Gastrocnemius medialis (tissue), 4 donors: Measurements from ENCODE around the gene EFNA5. TPM values are rescaled to one million over a fixed set of nuclear protein-coding genes. Genes with fewer than 3 reads are reported as not detected.
"Not testable (repeated sequence)": the region's sequence is repeated elsewhere in the genome, so short reads cannot be mapped to it uniquely, and the experiment has no call there.

Source experiments
- ATAC-seq, 2 donors: fragments of 150-250 bp; one replicate each; pipeline ENCODE4 v1.9.1; 2016
- DNase-seq, 2 donors: peaks; one replicate each; pipeline ENCODE4 v3.0.0-alpha.2; 2019
- H3K27ac ChIP-seq, 4 donors: fragments of 200-600 bp; sonication (generic); 1 replicate in 1 of 4; 2 replicates in 3 of 4; pipeline ENCODE4 v1.5.1; 2016 to 2018; ENCODE audit warnings: mild to moderate bottlenecking in 2 of 4, moderate library complexity in 1 of 4
- H3K27me3 ChIP-seq, 3 donors: fragments of 200-600 bp; sonication (generic) in 2 of 3; 1 replicate in 1 of 3; 2 replicates in 2 of 3; pipeline versions ENCODE4 v1.5.1 to v1.6.0; 2016 to 2019; ENCODE audit warnings: mild to moderate bottlenecking in 1 of 3, moderate library complexity in 1 of 3
- H3K36me3 ChIP-seq, 2 donors: fragments of 200-600 bp; sonication (generic) in 1 of 2; one replicate each; pipeline ENCODE4 v1.5.1; 2017 to 2018
- H3K4me1 ChIP-seq, 2 donors: fragments of 200-600 bp; sonication (generic) in 1 of 2; one replicate each; pipeline ENCODE4 v1.5.1; 2016 to 2017; ENCODE audit warnings: mild to moderate bottlenecking in 2 of 2
- H3K4me3 ChIP-seq, 4 donors: fragments of 200-600 bp; sonication (generic) in 3 of 4; 1 replicate in 1 of 4; 2 replicates in 3 of 4; pipeline ENCODE4 v1.5.1; 2016 to 2019; ENCODE audit warnings: mild to moderate bottlenecking in 2 of 4
- H3K9me3 ChIP-seq, 3 donors: fragments of 200-600 bp; sonication (generic) in 2 of 3; 1 replicate in 1 of 3; 2 replicates in 2 of 3; pipeline ENCODE4 v1.5.1; 2016 to 2019
- CTCF ChIP-seq, 5 experiments: fragments of 450-650 bp in 3 of 5; fragments of 200-600 bp in 2 of 5; sonication (generic) in 2 of 5; IDR thresholded peaks in 4 of 5; conservative IDR thresholded peaks in 1 of 5; 1 replicate in 4 of 5; 2 replicates in 1 of 5; pipeline ENCODE4 v1.5.1; 2016 to 2019; ENCODE audit warnings: antibody characterized with exemption in 5 of 5, mild to moderate bottlenecking in 3 of 5, moderate library complexity in 3 of 5
- POLR2A ChIP-seq, 2 donors: fragments of 450-650 bp; IDR thresholded peaks; one replicate each; pipeline ENCODE4 v1.6.1; 2017; ENCODE audit warnings: antibody characterized with exemption in 2 of 2, mild to moderate bottlenecking in 2 of 2, moderate library complexity in 2 of 2
- in situ Hi-C, 4 donors: fragments of 200-750 bp; cut with MboI; loops; one replicate each; pipeline versions ENCODE4 v1.15.0 to v1.8.0; 2017; ENCODE audit warnings: low sequenced_read_pairs in 4 of 4
- intact Hi-C: fragments of 100-400 bp; cut with DNase I; formaldehyde crosslinking; loops from one replicate; pipeline ENCODE4 v1.15.1; 2023; ENCODE audit warnings: low total_unique reads
- total RNA-seq, 4 donors: library from RNA; depleted of rRNA; stranded (reverse); fragments of >200 nt; gene quantifications; one replicate each; pipeline versions ENCODE4 v1.1.0 to v1.2.3, GENCODE V29; 2016

Gene EFNA5
- total RNA-seq, 4 donors from 2014 or later, result 0.15 to 0.62 (median 0.20) TPM; not detected in 1

DNA sequence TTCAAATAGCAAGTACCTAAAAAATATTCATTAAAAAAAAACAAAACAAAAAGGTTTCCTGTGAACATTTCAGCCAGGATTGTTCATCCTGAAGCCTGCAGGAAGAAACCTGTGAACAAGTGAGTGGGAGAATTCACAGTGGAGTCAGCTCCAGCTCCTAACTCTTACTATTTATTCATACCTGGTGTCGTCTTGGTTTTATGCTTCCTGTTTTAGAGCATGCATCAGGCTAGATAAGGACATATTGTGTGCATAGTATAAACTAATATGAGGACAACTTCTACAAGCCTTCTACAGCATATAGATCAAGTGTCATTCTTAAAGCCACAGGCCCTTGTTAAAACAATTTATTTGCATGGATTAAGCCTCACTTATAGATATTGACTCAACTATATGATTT, 169.9 kb downstream of the EFNA5 start:
- H3K27ac ChIP-seq, result no peak overlapping the region
- TF ChIP-seq CTCF (IDR thresholded peaks at IDR 0.05 in 4 of 5, conservative IDR thresholded peaks at IDR 0.05 in 1 of 5) (no peak), POLR2A (IDR thresholded peaks at IDR 0.05) (no peak)
- no peaks in the 10 kb centered on the region for H3K4me1 ChIP-seq
- ATAC-seq (no peak), DNase-seq (no peak)
- H3K36me3 ChIP-seq, result no peaks in the 10 kb centered on the region
- H3K9me3 ChIP-seq, result no peaks in the 10 kb centered on the region
- H3K4me3 ChIP-seq, result no peak overlapping the region
- intact Hi-C loops (no loop called here), in situ Hi-C loops (no loop called here)
- no peaks in the 10 kb centered on the region for H3K27me3 ChIP-seq

GRCh38 chr5:107500347-107500746, 170.4 kb downstream of the EFNA5 start:
- ATAC-seq (no peak), DNase-seq (no peak)
- in situ Hi-C loops (no loop called here), intact Hi-C loops (no loop called here)
- no peaks in the 10 kb centered on the region for H3K9me3 ChIP-seq
- no peak overlapping the region for H3K27ac ChIP-seq
- TF ChIP-seq CTCF (IDR thresholded peaks at IDR 0.05 in 4 of 5, conservative IDR thresholded peaks at IDR 0.05 in 1 of 5), result no peak
- TF ChIP-seq POLR2A (IDR thresholded peaks at IDR 0.05), result no peak
- H3K27me3 ChIP-seq, result no peaks in the 10 kb centered on the region
- H3K4me1 ChIP-seq, result no peaks in the 10 kb centered on the region
- no peaks in the 10 kb centered on the region for H3K36me3 ChIP-seq
- H3K4me3 ChIP-seq, result no peak overlapping the region

GRCh38 chr5:107499776-107500175, 171.0 kb downstream of the EFNA5 start:
- DNase-seq, result no peak
- no peak overlapping the region for H3K27ac ChIP-seq
- H3K4me1 ChIP-seq, result no peaks in the 10 kb centered on the region
- intact Hi-C loops, result no loop called here
- H3K9me3 ChIP-seq, result no peaks in the 10 kb centered on the region
- in situ Hi-C loops, result no loop called here
- TF ChIP-seq POLR2A (IDR thresholded peaks at IDR 0.05), result no peak
- TF ChIP-seq CTCF (IDR thresholded peaks at IDR 0.05 in 4 of 5, conservative IDR thresholded peaks at IDR 0.05 in 1 of 5), result no peak
- H3K4me3 ChIP-seq, result no peak overlapping the region
- no peaks in the 10 kb centered on the region for H3K36me3 ChIP-seq
- no peaks in the 10 kb centered on the region for H3K27me3 ChIP-seq
- ATAC-seq, result no peak

DNA sequence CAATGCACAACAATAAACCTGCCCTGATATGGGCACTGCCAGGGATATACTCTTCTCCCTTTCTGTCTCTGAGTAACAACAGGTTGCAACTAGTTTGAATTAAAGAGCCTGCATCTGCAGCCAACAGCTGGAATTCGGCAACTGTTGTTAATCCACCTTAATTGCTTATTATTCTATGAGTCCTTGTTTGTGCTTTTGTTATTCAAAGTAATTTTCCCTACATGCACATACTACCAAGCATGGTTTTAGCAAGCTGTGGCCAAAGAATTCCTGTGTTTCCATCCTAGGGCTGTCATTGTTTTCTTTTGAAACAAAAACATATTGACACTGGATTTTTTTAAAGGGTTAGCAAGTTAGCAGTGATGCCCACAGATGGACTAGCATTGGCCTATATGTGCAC, 171.5 kb downstream of the EFNA5 start:
- H3K36me3 ChIP-seq, result no peaks in the 10 kb centered on the region
- in situ Hi-C loops (no loop called here), intact Hi-C loops (no loop called here)
- TF ChIP-seq CTCF (IDR thresholded peaks at IDR 0.05 in 4 of 5, conservative IDR thresholded peaks at IDR 0.05 in 1 of 5) (no peak), POLR2A (IDR thresholded peaks at IDR 0.05) (no peak)
- H3K4me3 ChIP-seq, result no peak overlapping the region
- no peaks in the 10 kb centered on the region for H3K27me3 ChIP-seq
- H3K4me1 ChIP-seq, result no peaks in the 10 kb centered on the region
- H3K9me3 ChIP-seq, result no peaks in the 10 kb centered on the region
- no peak overlapping the region for H3K27ac ChIP-seq
- no peak for ATAC-seq
- no peak for DNase-seq

DNA sequence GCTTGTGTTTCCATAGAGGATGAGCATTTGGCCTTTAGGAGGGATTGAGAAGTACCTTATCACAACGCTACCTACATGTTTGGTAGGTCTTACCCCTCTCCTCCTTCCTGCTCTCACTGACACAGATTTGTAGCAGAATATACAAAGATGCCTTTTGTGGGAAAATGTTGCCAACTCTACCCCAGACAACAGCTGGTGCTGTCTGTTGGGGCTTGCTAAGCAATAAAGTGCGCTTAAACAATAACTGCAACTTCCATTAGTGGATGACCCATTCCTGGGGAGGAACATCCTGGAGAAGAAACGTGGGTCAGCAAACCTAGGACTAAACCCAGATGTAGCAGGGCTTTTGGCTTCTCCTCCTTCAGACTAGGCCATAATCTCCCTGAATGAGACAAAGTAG, 174.3 kb downstream of the EFNA5 start:
- in situ Hi-C loops, result no loop called here

GRCh38 chr5:107494129-107494528, 176.6 kb downstream of the EFNA5 start:
- H3K4me1 ChIP-seq, H3K9me3 ChIP-seq, H3K27me3 ChIP-seq, intact Hi-C loops, H3K4me3 ChIP-seq, ATAC-seq, DNase-seq, H3K36me3 ChIP-seq, in situ Hi-C loops, H3K27ac ChIP-seq: not testable (repeated sequence)

More for the DNA sequence above, 174.3 kb downstream of the EFNA5 start:
- Histone ChIP-seq H3K27ac (no peak overlapping the region), H3K4me3 (no peak overlapping the region), H3K27me3 (no peaks in the 10 kb centered on the region), H3K36me3 (no peaks in the 10 kb centered on the region), H3K9me3 (no peaks in the 10 kb centered on the region), H3K4me1 (no peaks in the 10 kb centered on the region)
- ATAC-seq (no peak), DNase-seq (no peak)
- intact Hi-C loops, result no loop called here
- TF ChIP-seq CTCF (IDR thresholded peaks at IDR 0.05 in 4 of 5, conservative IDR thresholded peaks at IDR 0.05 in 1 of 5) (no peak), POLR2A (IDR thresholded peaks at IDR 0.05) (no peak)
